WI38 (cell line): Measurements from ENCODE around the gene OTX1.

Source experiments
- H3K4me3 ChIP-seq: 2 replicates; pipeline ENCODE4 v1.5.1; 2011; ENCODE audit warnings: low read depth, mild to moderate bottlenecking, control low read depth, low read length
- CTCF ChIP-seq: IDR thresholded peaks from 2 replicates; pipeline ENCODE4 v1.5.1; 2012; ENCODE audit warnings: low read depth, mild to moderate bottlenecking, control low read depth, low read length

Gene OTX1

GRCh38 chr2:63099032-63099431, 48.4 kb downstream of the OTX1 start:
- TF ChIP-seq CTCF: no peak
- H3K4me3 ChIP-seq: no peak overlapping the region

DNA sequence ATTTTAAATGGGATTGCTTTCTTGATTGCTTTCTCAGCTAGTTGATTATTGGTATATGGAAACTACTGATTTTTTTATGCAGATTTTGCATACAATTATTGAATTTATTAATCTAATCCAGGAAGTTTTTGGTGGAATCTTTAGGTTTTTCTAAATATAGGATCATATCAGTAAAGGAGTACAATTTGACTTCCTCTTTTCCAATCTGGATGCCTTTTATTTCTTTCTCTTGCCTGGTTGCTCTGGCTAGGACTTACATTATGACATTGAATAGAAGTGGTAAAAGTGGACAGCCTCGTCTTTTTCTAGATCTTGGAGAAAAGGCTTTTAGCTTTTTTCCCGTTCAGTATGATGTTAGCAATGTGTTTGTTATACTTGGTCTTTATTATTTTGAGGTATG, 51.3 kb downstream of the OTX1 start:
- no peak overlapping the region for H3K4me3 ChIP-seq
- no peak for TF ChIP-seq CTCF

DNA sequence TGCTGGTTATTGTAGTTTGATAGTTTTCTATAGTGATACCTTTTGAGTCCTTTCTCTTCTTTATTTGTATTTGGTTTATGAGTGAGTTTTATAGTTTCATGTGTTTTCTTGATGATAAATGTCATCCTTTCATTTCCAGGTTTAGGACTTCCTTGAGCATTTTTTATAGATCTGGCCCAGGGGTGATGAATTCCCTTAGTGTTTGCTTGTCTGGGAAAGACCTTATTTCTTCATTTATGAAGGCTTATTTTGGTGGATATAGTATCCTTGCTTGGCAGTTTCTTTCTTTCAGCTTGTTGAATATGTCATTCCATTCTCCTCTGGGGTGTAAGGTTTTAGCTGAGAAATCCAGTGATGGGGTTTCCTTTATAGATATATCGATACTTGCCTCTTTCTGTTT, 53.9 kb downstream of the OTX1 start:
- H3K4me3 ChIP-seq: no peak overlapping the region
- TF ChIP-seq CTCF: no peak
